Measurements from ENCODE around the gene CHMP4B. TPM values are rescaled to one million over a fixed set of nuclear protein-coding genes. Genes with fewer than 3 reads are reported as not detected.

The CHMP4B gene
- total and polyA plus RNA-seq, 2 donors (not counting 1 experiment from before 2014, with no cell fraction given): 62.3 to 83.9 TPM

DNA sequence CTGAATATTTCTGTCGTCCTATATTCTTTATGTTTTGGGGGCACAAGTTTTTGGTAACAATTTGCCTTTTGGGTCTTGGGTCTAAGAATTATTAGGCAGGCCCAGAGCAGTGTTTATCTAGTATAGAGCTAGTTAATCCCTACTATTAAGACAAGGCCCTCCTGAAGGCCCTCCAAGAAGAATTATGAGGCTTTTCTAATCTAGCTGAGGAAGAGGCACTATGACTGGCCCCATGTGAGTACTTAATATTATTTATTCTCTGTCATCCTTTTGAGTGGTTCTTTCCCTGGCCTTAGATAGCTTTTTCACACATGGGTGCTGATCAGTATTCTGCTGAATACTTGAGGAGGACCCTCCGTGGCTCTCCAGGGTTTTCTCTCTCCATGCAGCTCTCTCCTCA is 25.1 kb downstream of the CHMP4B start:
- Histone ChIP-seq H3K9me3 (ENCODE audit: control extremely low read depth in 1 of 3, control insufficient read depth in 2 of 3, insufficient read depth in 1 of 3, low read length in 2 of 3) (no peaks in the 10 kb centered on the region), H2AFZ (ENCODE audit: insufficient read depth, low read depth, low read length, poor library complexity, severe bottlenecking) (no peak overlapping the region), H3K9ac (ENCODE audit: low read length) (no peak overlapping the region), H4K20me1 (ENCODE audit: control insufficient read depth, insufficient read depth, low read length, poor library complexity, severe bottlenecking) (peaks cover 91% of the 10 kb centered on the region), H3K36me3 (replicated peaks in 1 of 2; ENCODE audit: control extremely low read depth in 1 of 2, control insufficient read depth in 1 of 2, extremely low read depth in 1 of 2, insufficient read depth in 2 of 2, low read length in 1 of 2) (peaks cover 0 to 36% of the 10 kb centered on the region in 2 experiments), H3K79me2 (ENCODE audit: control insufficient read depth, insufficient read depth, low read length) (peaks cover 100% of the 10 kb centered on the region), H3K4me2 (replicated peaks; ENCODE audit: low read depth, low read length, poor library complexity, severe bottlenecking) (no peak overlapping the region), H3K4me1 (ENCODE audit: control insufficient read depth in 2 of 2, insufficient read depth in 2 of 2, low read length in 2 of 2) (peaks cover 33 to 48% of the 10 kb centered on the region in 2 donors), H3K27me3 (replicated peaks in 1 of 4; ENCODE audit: control extremely low read depth in 1 of 4, control insufficient read depth in 3 of 4, insufficient read depth in 4 of 4, low read length in 3 of 4) (no peaks in the 10 kb centered on the region), H3K4me3 (ENCODE audit: control extremely low read depth in 1 of 5, extremely low read depth in 1 of 5, insufficient read depth in 1 of 5, low read depth in 2 of 5, low read length in 4 of 5) (no peak overlapping the region), H3K27ac (ENCODE audit: low read length in 2 of 2) (no peak overlapping the region)
- Mint-ChIP-seq H3K4me1 (peaks cover 71% of the 10 kb centered on the region), H3K27me3 (no peaks in the 10 kb centered on the region), H3K4me3 (no peak overlapping the region), H3K9me3 (ENCODE audit: insufficient read depth) (no peaks in the 10 kb centered on the region), H3K27ac (no peak overlapping the region)
- intact Hi-C loops (cut with micrococcal nuclease): no loop called here
- ATAC-seq (ENCODE audit: low read depth) (no peak), DNase-seq (no peak)
- ChIA-PET CTCF (interaction anchor here (1.4 to 1.5 kb wide), 2 partner anchors 11 to 233 kb away, joined by 3 read pairs; no protein-coding TSS in a partner anchor), POLR2A (no interaction called here)
- TF ChIP-seq EZH2 (IDR thresholded peaks at IDR 0.05; ENCODE audit: borderline replicate concordance, insufficient read depth, low read depth, low read length, poor library complexity, severe bottlenecking): no peak
- 100% methylated on average over 2 of the region's 2 CpGs for WGBS (ENCODE audit: insufficient coverage)

DNA sequence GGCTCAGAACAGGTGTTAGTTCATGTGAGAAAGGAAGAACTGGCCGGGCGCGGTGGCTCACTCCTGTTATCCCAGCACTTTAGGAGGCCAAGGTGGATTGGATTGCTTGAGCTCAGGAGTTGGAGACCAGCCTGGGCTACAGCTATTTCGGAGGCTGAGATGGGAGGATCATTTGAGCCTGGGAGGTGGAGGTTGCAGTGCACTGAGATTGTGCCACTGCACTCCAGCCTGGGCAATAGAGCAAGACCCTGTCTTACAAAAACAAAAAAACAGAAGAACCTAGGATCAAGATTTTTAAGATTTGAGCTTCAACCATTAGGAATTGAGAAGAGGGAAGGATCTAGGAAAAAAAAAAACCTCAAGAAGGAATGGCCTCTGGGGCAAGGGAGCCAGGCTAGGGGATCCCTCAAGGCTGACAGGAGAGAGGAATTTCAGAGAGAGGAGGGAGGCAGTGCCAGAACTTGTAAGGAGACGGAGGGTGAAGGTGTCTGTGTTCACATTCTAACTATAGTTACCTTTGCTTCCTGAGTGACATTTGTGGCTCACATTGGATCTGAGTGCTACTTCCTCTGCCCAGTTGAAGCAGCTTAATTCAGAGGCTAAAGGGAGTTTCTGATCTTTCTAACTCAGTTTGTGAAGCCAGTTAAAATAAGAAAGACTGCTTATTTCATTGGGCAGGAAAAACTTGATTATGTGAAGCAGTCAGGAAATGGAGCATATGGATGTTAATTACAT is 26.1 kb downstream of the CHMP4B start:
- no peak for TF ChIP-seq EZH2 (IDR thresholded peaks at IDR 0.05; ENCODE audit: borderline replicate concordance, insufficient read depth, low read depth, low read length, poor library complexity, severe bottlenecking)
- TF ChIP-seq, protein P1, sequence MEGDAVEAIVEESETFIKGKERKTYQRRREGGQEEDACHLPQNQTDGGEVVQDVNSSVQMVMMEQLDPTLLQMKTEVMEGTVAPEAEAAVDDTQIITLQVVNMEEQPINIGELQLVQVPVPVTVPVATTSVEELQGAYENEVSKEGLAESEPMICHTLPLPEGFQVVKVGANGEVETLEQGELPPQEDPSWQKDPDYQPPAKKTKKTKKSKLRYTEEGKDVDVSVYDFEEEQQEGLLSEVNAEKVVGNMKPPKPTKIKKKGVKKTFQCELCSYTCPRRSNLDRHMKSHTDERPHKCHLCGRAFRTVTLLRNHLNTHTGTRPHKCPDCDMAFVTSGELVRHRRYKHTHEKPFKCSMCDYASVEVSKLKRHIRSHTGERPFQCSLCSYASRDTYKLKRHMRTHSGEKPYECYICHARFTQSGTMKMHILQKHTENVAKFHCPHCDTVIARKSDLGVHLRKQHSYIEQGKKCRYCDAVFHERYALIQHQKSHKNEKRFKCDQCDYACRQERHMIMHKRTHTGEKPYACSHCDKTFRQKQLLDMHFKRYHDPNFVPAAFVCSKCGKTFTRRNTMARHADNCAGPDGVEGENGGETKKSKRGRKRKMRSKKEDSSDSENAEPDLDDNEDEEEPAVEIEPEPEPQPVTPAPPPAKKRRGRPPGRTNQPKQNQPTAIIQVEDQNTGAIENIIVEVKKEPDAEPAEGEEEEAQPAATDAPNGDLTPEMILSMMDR (IDR thresholded peaks at IDR 0.05): no peak
- Histone ChIP-seq H3K36me3 (replicated peaks in 1 of 2; ENCODE audit: control extremely low read depth in 1 of 2, control insufficient read depth in 1 of 2, extremely low read depth in 1 of 2, insufficient read depth in 2 of 2, low read length in 1 of 2) (peaks cover 0 to 27% of the 10 kb centered on the region in 2 experiments), H3K27me3 (replicated peaks in 1 of 4; ENCODE audit: control extremely low read depth in 1 of 4, control insufficient read depth in 3 of 4, insufficient read depth in 4 of 4, low read length in 3 of 4) (no peaks in the 10 kb centered on the region), H3K4me3 (ENCODE audit: control extremely low read depth in 1 of 5, extremely low read depth in 1 of 5, insufficient read depth in 1 of 5, low read depth in 2 of 5, low read length in 4 of 5) (no peak overlapping the region), H3K9me3 (ENCODE audit: control extremely low read depth in 1 of 3, control insufficient read depth in 2 of 3, insufficient read depth in 1 of 3, low read length in 2 of 3) (no peaks in the 10 kb centered on the region), H3K79me2 (ENCODE audit: control insufficient read depth, insufficient read depth, low read length) (peaks cover 100% of the 10 kb centered on the region), H3K4me2 (replicated peaks; ENCODE audit: low read depth, low read length, poor library complexity, severe bottlenecking) (peak overlapping the region; percentile 44), H3K4me1 (ENCODE audit: control insufficient read depth in 2 of 2, insufficient read depth in 2 of 2, low read length in 2 of 2) (peaks cover 43 to 58% of the 10 kb centered on the region in 2 donors), H2AFZ (ENCODE audit: insufficient read depth, low read depth, low read length, poor library complexity, severe bottlenecking) (no peak overlapping the region), H3K9ac (ENCODE audit: low read length) (peak overlapping the region; percentile 28), H4K20me1 (ENCODE audit: control insufficient read depth, insufficient read depth, low read length, poor library complexity, severe bottlenecking) (peaks cover 91% of the 10 kb centered on the region), H3K27ac (ENCODE audit: low read length in 2 of 2) (peak overlapping the region in 1 of 2 donors; percentile 20)
- intact Hi-C loops (cut with micrococcal nuclease): no loop called here
- DNase-seq (no peak), ATAC-seq (ENCODE audit: low read depth) (no peak)
- 88% methylated on average over 5 of the region's 5 CpGs for WGBS (ENCODE audit: insufficient coverage)
- Mint-ChIP-seq H3K27ac (peak overlapping the region; percentile 26), H3K4me1 (peaks cover 80% of the 10 kb centered on the region), H3K27me3 (no peaks in the 10 kb centered on the region), H3K4me3 (peak overlapping the region; percentile 21), H3K9me3 (ENCODE audit: insufficient read depth) (no peaks in the 10 kb centered on the region)
- CTCF ChIA-PET: interaction anchor here (0.6 to 1.5 kb wide), 4 partner anchors 8 to 232 kb away, joined by 3 to 4 read pairs (median 3); no protein-coding TSS in a partner anchor
- POLR2A ChIA-PET: interaction anchor here (0.6 kb wide), 1 partner anchor 30 kb away, joined by 3 read pairs; no protein-coding TSS in a partner anchor

Measured in B cell (primary cell).